OCI-LY1 (cell line): ENCODE results near the gene NEK5.
"Not testable (repeated sequence)": the region's sequence is repeated elsewhere in the genome, so short reads cannot be mapped to it uniquely, and the experiment has no call there.

ENCODE experiments used
- H2AFZ ChIP-seq: fragments of 200-600 bp; sonication (generic), shearing (Covaris generic); 2 replicates; pipeline ENCODE4 v1.6.0; 2014; ENCODE audit warnings: antibody characterized with exemption, mild to moderate bottlenecking, low read length
- H3F3A ChIP-seq: fragments of 200-600 bp; sonication (generic), shearing (Covaris generic); 2 replicates; pipeline ENCODE4 v1.6.0; 2014; ENCODE audit warnings: mild to moderate bottlenecking, antibody characterized with exemption, low read length, moderate library complexity; ENCODE audit not compliant: insufficient read depth
- H3K27ac ChIP-seq: fragments of 200-600 bp; sonication (generic); 2 replicates; pipeline ENCODE4 v1.5.1; 2014; ENCODE audit warnings: low read length, mixed run types, mild to moderate bottlenecking, low read depth; ENCODE audit not compliant: poor library complexity, severe bottlenecking
- H3K27me3 ChIP-seq: fragments of 200-600 bp; sonication (generic); 2 replicates; pipeline ENCODE4 v1.6.0; 2014; ENCODE audit warnings: antibody characterized with exemption, mild to moderate bottlenecking, low read length, moderate library complexity; ENCODE audit not compliant: insufficient read depth
- H3K36me3 ChIP-seq: fragments of 200-600 bp; sonication (generic); 2 replicates; pipeline ENCODE4 v1.6.1; 2014; ENCODE audit warnings: mild to moderate bottlenecking, antibody characterized with exemption, low read length, moderate library complexity, mixed read lengths; ENCODE audit not compliant: insufficient read depth
- H3K4me1 ChIP-seq: fragments of 200-600 bp; sonication (generic); 2 replicates; pipeline ENCODE4 v1.5.1; 2014; ENCODE audit warnings: mild to moderate bottlenecking, low read length, moderate library complexity; ENCODE audit not compliant: insufficient read depth, severe bottlenecking
- H3K4me2 ChIP-seq: fragments of 200-600 bp; sonication (generic), shearing (Covaris generic); 2 replicates; pipeline ENCODE4 v1.6.1; 2014; ENCODE audit warnings: low read length
- H3K4me3 ChIP-seq: fragments of 200-600 bp; sonication (generic); 2 replicates; pipeline ENCODE4 v1.5.1; 2014; ENCODE audit warnings: low read length, low read depth, mild to moderate bottlenecking, mixed read lengths; ENCODE audit not compliant: poor library complexity, severe bottlenecking
- H3K79me2 ChIP-seq: fragments of 200-600 bp; shearing (Covaris generic); 2 replicates; pipeline ENCODE4 v1.6.1; 2016; ENCODE audit warnings: mixed run types, low read length, mixed read lengths; ENCODE audit not compliant: insufficient read depth
- H3K9ac ChIP-seq: fragments of 200-600 bp; sonication (generic), shearing (Covaris generic); 2 replicates; pipeline ENCODE4 v1.6.1; 2014; ENCODE audit warnings: mild to moderate bottlenecking, low read length, mixed read lengths
- H3K9me2 ChIP-seq: fragments of 200-600 bp; sonication (generic), shearing (Covaris generic); 2 replicates; pipeline ENCODE4 v1.6.1; 2014; ENCODE audit warnings: low read depth, mild to moderate bottlenecking, low read length, mixed read lengths
- H3K9me3 ChIP-seq: fragments of 200-600 bp; shearing (Covaris generic); 2 replicates; pipeline ENCODE4 v1.6.1; 2014; ENCODE audit warnings: low read length, mixed read lengths
- H4K20me1 ChIP-seq: fragments of 200-600 bp; sonication (generic), shearing (Covaris generic); 2 replicates; pipeline ENCODE4 v1.6.0; 2016; ENCODE audit warnings: mild to moderate bottlenecking, low read length; ENCODE audit not compliant: insufficient read depth
- CTCF ChIP-seq: fragments of 200-600 bp; sonication (generic), shearing (Covaris generic); IDR thresholded peaks from 2 replicates; pipeline ENCODE4 v1.5.1; 2017; ENCODE audit warnings: mild to moderate bottlenecking, antibody characterized with exemption, low read length, moderate library complexity, mixed read lengths
- EZH2 ChIP-seq: fragments of 200-600 bp; sonication (generic), shearing (Covaris generic); IDR thresholded peaks from 2 replicates; pipeline ENCODE4 v1.8.0; 2017; ENCODE audit warnings: borderline replicate concordance, mixed run types, mild to moderate bottlenecking, antibody characterized with exemption, low read length, moderate library complexity, mixed read lengths

The NEK5 gene

GRCh38 chr13:52070929-52071523 is 57.8 kb downstream of the NEK5 start:
- Histone ChIP-seq H3K79me2 (no peaks in the 10 kb centered on the region), H3K4me2 (no peak overlapping the region), H3K27ac (no peak overlapping the region), H3K4me3 (no peak overlapping the region), H2AFZ (no peak overlapping the region), H3K27me3 (no peaks in the 10 kb centered on the region), H3F3A (no peaks in the 10 kb centered on the region), H3K9ac (no peak overlapping the region), H4K20me1 (no peaks in the 10 kb centered on the region), H3K4me1 (no peaks in the 10 kb centered on the region), H3K9me2 (no peaks in the 10 kb centered on the region), H3K9me3 (peaks cover 4% of the 10 kb centered on the region; the same call in 1 of the 2 replicates), H3K36me3 (no peaks in the 10 kb centered on the region)
- no peak for TF ChIP-seq EZH2
- TF ChIP-seq CTCF, result peak; percentile 26; the same call in 1 of the 2 replicates

GRCh38 chr13:52067237-52067636 is 61.6 kb downstream of the NEK5 start:
- Histone ChIP-seq H3K9me3 (peaks cover 8% of the 10 kb centered on the region; the same call in 1 of the 2 replicates), H3K4me1 (no peaks in the 10 kb centered on the region), H3K36me3 (no peaks in the 10 kb centered on the region), H3K4me3 (no peak overlapping the region), H3K4me2 (no peak overlapping the region), H3K27me3 (no peaks in the 10 kb centered on the region), H3K9me2 (no peaks in the 10 kb centered on the region), H3K27ac (no peak overlapping the region), H2AFZ (no peak overlapping the region), H3K9ac (no peak overlapping the region), H4K20me1 (no peaks in the 10 kb centered on the region), H3F3A (no peaks in the 10 kb centered on the region), H3K79me2 (no peaks in the 10 kb centered on the region)
- TF ChIP-seq EZH2 (no peak), CTCF (no peak)

- no peaks in the 10 kb centered on the region for H3K4me1 ChIP-seq
- H2AFZ ChIP-seq, result no peak overlapping the region
- H3K27me3 ChIP-seq, result no peaks in the 10 kb centered on the region
- no peaks in the 10 kb centered on the region for H4K20me1 ChIP-seq
- H3K4me3 ChIP-seq, result no peak overlapping the region
- H3K27ac ChIP-seq, result no peak overlapping the region
- H3K9me3 ChIP-seq, result 0 out of 2 replicates have a peak, but pooled peaks cover 4% of the 10 kb centered on the region
- no peak overlapping the region for H3K9ac ChIP-seq
- H3F3A ChIP-seq, result no peaks in the 10 kb centered on the region
- TF ChIP-seq EZH2, result no peak
- no peak for TF ChIP-seq CTCF
- no peaks in the 10 kb centered on the region for H3K79me2 ChIP-seq
- no peak overlapping the region for H3K4me2 ChIP-seq
- H3K9me2 ChIP-seq, result no peaks in the 10 kb centered on the region
- no peaks in the 10 kb centered on the region for H3K36me3 ChIP-seq
These were observed 67.3 kb downstream of the NEK5 start for GRCh38 chr13:52061587-52061986.

- not testable (repeated sequence) for H3K79me2 ChIP-seq, H3K27me3 ChIP-seq, H2AFZ ChIP-seq, H3K9me3 ChIP-seq, H3K4me3 ChIP-seq, H3K9me2 ChIP-seq, H3F3A ChIP-seq, H4K20me1 ChIP-seq, H3K4me1 ChIP-seq, H3K4me2 ChIP-seq, H3K36me3 ChIP-seq, H3K9ac ChIP-seq, H3K27ac ChIP-seq
These were observed 67.8 kb downstream of the NEK5 start for GRCh38 chr13:52061064-52061463.
